MM.1S (cell line): Measurements from ENCODE around the gene CTCF.

Source experiments
- DNase-seq: peaks from one replicate; pipeline ENCODE4 v3.0.0-alpha.2; 2015
- H2AFZ ChIP-seq: fragments of 300-600 bp; sonication (generic); 2 replicates; pipeline ENCODE4 v1.6.0; 2016; ENCODE audit warnings: antibody characterized with exemption, low read length
- H3F3A ChIP-seq: fragments of 300-600 bp; sonication (generic); 2 replicates; pipeline ENCODE4 v1.6.1; 2016; ENCODE audit warnings: mild to moderate bottlenecking, antibody characterized with exemption, low read length, moderate library complexity, mixed read lengths; ENCODE audit not compliant: insufficient read depth
- H3K27ac ChIP-seq: fragments of 300-600 bp; sonication (generic); 2 replicates; pipeline ENCODE4 v1.5.1; 2016; ENCODE audit warnings: mild to moderate bottlenecking, low read length
- H3K27me3 ChIP-seq: fragments of 300-600 bp; sonication (generic); replicated peaks from 2 replicates; pipeline ENCODE4 v1.6.0; 2016; ENCODE audit warnings: low read length; ENCODE audit not compliant: insufficient read depth
- H3K36me3 ChIP-seq: fragments of 300-600 bp; sonication (generic); replicated peaks from 2 replicates; pipeline ENCODE4 v1.6.1; 2016; ENCODE audit warnings: mild to moderate bottlenecking, low read length, mixed read lengths; ENCODE audit not compliant: insufficient read depth
- H3K4me1 ChIP-seq: fragments of 300-600 bp; sonication (generic); 2 replicates; pipeline ENCODE4 v1.6.1; 2016; ENCODE audit warnings: low read length, mixed read lengths
- H3K4me2 ChIP-seq: fragments of 300-600 bp; sonication (generic); 2 replicates; pipeline ENCODE4 v1.6.0; 2016; ENCODE audit warnings: low read depth, low read length
- H3K4me3 ChIP-seq: fragments of 300-600 bp; sonication (generic); 2 replicates; pipeline ENCODE4 v1.5.1; 2016; ENCODE audit warnings: low read length, mixed read lengths
- H3K79me2 ChIP-seq: fragments of 300-600 bp; sonication (generic); 2 replicates; pipeline ENCODE4 v1.6.1; 2016; ENCODE audit warnings: mixed run types, low read length, mixed read lengths
- H3K9ac ChIP-seq: fragments of 300-600 bp; sonication (generic); 2 replicates; pipeline ENCODE4 v1.6.1; 2016; ENCODE audit warnings: low read length, mixed read lengths
- H3K9me2 ChIP-seq: fragments of 300-600 bp; sonication (generic); replicated peaks from 2 replicates; pipeline ENCODE4 v1.6.1; 2016; ENCODE audit warnings: mild to moderate bottlenecking, low read length, mixed read lengths; ENCODE audit not compliant: insufficient read depth
- H3K9me3 ChIP-seq: fragments of 300-600 bp; sonication (generic); replicated peaks from 2 replicates; pipeline ENCODE4 v1.6.1; 2016; ENCODE audit warnings: mild to moderate bottlenecking, low read length, mixed read lengths; ENCODE audit not compliant: insufficient read depth
- H4K20me1 ChIP-seq: fragments of 300-600 bp; sonication (generic); 2 replicates; pipeline ENCODE4 v1.6.1; 2016; ENCODE audit warnings: mild to moderate bottlenecking, low read length, moderate library complexity, mixed read lengths; ENCODE audit not compliant: insufficient read depth
- EZH2 ChIP-seq: fragments of 300-600 bp; sonication (generic); optimal IDR thresholded peaks from 2 replicates; pipeline ENCODE3; 2017; ENCODE audit warnings: low read depth, mild to moderate bottlenecking, antibody characterized with exemption, low read length, mixed read lengths
- EZH2phosphoT487 ChIP-seq: fragments of 300-600 bp; sonication (generic); IDR thresholded peaks from 2 replicates; pipeline ENCODE4 v1.6.1; 2018; ENCODE audit warnings: antibody characterized with exemption, low read length
- TF ChIP-seq, protein P1 (sequence below): fragments of 300-600 bp; sonication (generic); IDR thresholded peaks from 2 replicates; pipeline ENCODE4 v1.5.1; 2016; ENCODE audit warnings: antibody characterized with exemption, low read length, mixed read lengths

Gene CTCF

DNA sequence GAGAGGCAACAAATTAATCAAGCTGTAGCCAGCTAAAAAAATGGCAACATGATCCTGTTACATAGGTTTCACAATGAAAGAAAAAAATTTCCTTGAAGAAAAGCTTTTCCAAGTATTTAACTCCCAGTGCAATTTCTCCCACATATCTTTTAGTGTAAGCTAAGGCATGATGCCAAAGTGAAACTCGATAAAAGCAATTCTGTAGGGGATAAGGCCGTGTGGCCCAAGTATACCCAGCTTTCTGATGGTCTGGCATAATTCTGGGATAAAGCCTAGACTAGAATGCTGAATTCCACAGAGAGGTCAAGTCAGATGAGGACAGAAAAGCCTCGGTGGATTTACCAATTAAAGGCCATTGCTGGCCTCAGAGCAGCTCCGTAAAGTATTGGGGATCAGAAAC is 36.2 kb downstream of the CTCF start:
- Histone ChIP-seq H3K9me2 (no peaks in the 10 kb centered on the region), H3K4me2 (no peak overlapping the region), H3K79me2 (peaks cover 96% of the 10 kb centered on the region), H3K36me3 (no peaks in the 10 kb centered on the region; the same call in 1 of the 2 replicates), H3K27me3 (no peaks in the 10 kb centered on the region), H3K9ac (no peak overlapping the region), H3K9me3 (no peaks in the 10 kb centered on the region), H3K27ac (no peak overlapping the region), H3K4me1 (no peaks in the 10 kb centered on the region), H2AFZ (no peak overlapping the region), H4K20me1 (0 out of 2 replicates have a peak, but pooled peaks cover 1% of the 10 kb centered on the region), H3K4me3 (no peak overlapping the region), H3F3A (0 out of 2 replicates have a peak, but pooled peaks cover 3% of the 10 kb centered on the region)
- TF ChIP-seq EZH2 (no peak), EZH2phosphoT487 (no peak)
- TF ChIP-seq, protein P1, sequence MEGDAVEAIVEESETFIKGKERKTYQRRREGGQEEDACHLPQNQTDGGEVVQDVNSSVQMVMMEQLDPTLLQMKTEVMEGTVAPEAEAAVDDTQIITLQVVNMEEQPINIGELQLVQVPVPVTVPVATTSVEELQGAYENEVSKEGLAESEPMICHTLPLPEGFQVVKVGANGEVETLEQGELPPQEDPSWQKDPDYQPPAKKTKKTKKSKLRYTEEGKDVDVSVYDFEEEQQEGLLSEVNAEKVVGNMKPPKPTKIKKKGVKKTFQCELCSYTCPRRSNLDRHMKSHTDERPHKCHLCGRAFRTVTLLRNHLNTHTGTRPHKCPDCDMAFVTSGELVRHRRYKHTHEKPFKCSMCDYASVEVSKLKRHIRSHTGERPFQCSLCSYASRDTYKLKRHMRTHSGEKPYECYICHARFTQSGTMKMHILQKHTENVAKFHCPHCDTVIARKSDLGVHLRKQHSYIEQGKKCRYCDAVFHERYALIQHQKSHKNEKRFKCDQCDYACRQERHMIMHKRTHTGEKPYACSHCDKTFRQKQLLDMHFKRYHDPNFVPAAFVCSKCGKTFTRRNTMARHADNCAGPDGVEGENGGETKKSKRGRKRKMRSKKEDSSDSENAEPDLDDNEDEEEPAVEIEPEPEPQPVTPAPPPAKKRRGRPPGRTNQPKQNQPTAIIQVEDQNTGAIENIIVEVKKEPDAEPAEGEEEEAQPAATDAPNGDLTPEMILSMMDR = no peak
- no peak for DNase-seq

DNA sequence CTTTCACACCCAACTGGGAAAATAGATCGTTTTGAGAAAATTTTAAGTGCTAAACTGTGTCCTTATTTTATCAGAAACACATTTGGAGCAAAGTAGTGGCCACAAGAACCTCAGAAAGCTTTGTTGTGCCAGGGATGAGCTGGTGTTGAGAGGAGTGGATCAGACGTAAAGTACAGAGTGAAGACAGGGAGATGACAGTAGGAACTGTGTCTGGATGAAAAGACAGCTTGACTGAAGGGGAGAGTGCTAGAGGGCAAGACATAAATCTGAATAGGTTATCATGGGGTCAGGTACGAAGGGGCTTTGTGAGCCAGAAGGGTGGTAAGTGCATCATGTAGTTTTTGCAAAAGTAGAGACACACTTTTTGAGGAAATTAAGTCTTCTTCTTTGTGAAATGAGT is 43.3 kb downstream of the CTCF start:
- TF ChIP-seq EZH2 (no peak), EZH2phosphoT487 (no peak)
- TF ChIP-seq, protein P1 = no peak
- Histone ChIP-seq H3K4me2 (no peak overlapping the region), H3K9me3 (no peaks in the 10 kb centered on the region), H2AFZ (no peak overlapping the region), H3F3A (no peaks in the 10 kb centered on the region), H3K79me2 (peaks cover 93% of the 10 kb centered on the region), H3K36me3 (0 out of 2 replicates have a peak, but pooled peaks cover 2% of the 10 kb centered on the region), H3K27ac (no peak overlapping the region), H3K27me3 (no peaks in the 10 kb centered on the region), H3K4me1 (no peaks in the 10 kb centered on the region), H4K20me1 (no peaks in the 10 kb centered on the region), H3K9me2 (no peaks in the 10 kb centered on the region), H3K9ac (no peak overlapping the region), H3K4me3 (no peak overlapping the region)
- DNase-seq = no peak

DNA sequence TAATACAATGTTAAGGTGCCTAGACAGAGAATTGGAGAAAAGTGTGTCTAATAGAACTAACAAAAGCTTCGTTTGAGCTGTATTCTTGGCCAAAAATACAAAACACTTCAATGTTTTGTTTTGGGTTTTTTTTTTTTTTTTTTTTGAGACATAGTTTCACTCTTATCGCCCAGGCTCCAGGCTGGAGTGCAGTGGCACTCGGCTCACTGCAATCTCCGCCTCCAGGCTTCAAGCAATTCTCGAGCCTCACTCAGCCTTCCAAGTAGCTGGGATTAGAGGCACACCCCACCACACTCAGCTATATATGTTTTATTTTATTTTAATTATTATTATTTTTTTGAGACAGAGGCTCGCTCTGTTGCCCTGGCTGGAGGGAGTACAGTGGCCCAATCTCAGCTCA is 44.3 kb downstream of the CTCF start:
- Histone ChIP-seq H3K4me3 (no peak overlapping the region), H3K9me3 (no peaks in the 10 kb centered on the region), H4K20me1 (no peaks in the 10 kb centered on the region), H2AFZ (no peak overlapping the region), H3K4me1 (no peaks in the 10 kb centered on the region), H3K9me2 (no peaks in the 10 kb centered on the region), H3F3A (no peaks in the 10 kb centered on the region), H3K27ac (no peak overlapping the region), H3K27me3 (no peaks in the 10 kb centered on the region), H3K9ac (no peak overlapping the region), H3K36me3 (peaks cover 9% of the 10 kb centered on the region; the same call in 1 of the 2 replicates), H3K4me2 (no peak overlapping the region), H3K79me2 (peaks cover 93% of the 10 kb centered on the region)
- DNase-seq = no peak
- TF ChIP-seq, protein P1 = no peak
- TF ChIP-seq EZH2 (no peak), EZH2phosphoT487 (no peak)
